Measurements from ENCODE around the gene BET1L. TPM values are rescaled to one million over a fixed set of nuclear protein-coding genes. Genes with fewer than 3 reads are reported as not detected.

Gene BET1L
- total RNA-seq, 1 experiment from 2014 or later, result 14.4 TPM

- Histone ChIP-seq H3F3A (ENCODE audit: low read length, unreplicated experiment) (no peaks in the 10 kb centered on the region), H3K79me2 (ENCODE audit: low read length) (peaks cover 61% of the 10 kb centered on the region), H3K9me3 (ENCODE audit: low read length) (no peaks in the 10 kb centered on the region), H3K36me3 (ENCODE audit: low read depth, low read length) (peaks cover 44% of the 10 kb centered on the region), H3K4me2 (ENCODE audit: low read length) (peak overlapping the region; percentile 97), H3K4me1 (ENCODE audit: insufficient read depth, low read length) (peaks cover 23% of the 10 kb centered on the region), H3K9ac (ENCODE audit: low read length) (peak overlapping the region; percentile 98), H4K20me1 (ENCODE audit: low read length) (no peaks in the 10 kb centered on the region), H3K4me3 (ENCODE audit: low read length) (peak overlapping the region; percentile 91), H2AFZ (ENCODE audit: low read length) (peak overlapping the region; percentile 74), H3K27ac (ENCODE audit: low read length) (peak overlapping the region; percentile 98), H3K27me3 (ENCODE audit: low read length) (no peaks in the 10 kb centered on the region), H3K9me2 (replicated peaks; ENCODE audit: low read length) (no peaks in the 10 kb centered on the region)
- TF ChIP-seq, protein P1, sequence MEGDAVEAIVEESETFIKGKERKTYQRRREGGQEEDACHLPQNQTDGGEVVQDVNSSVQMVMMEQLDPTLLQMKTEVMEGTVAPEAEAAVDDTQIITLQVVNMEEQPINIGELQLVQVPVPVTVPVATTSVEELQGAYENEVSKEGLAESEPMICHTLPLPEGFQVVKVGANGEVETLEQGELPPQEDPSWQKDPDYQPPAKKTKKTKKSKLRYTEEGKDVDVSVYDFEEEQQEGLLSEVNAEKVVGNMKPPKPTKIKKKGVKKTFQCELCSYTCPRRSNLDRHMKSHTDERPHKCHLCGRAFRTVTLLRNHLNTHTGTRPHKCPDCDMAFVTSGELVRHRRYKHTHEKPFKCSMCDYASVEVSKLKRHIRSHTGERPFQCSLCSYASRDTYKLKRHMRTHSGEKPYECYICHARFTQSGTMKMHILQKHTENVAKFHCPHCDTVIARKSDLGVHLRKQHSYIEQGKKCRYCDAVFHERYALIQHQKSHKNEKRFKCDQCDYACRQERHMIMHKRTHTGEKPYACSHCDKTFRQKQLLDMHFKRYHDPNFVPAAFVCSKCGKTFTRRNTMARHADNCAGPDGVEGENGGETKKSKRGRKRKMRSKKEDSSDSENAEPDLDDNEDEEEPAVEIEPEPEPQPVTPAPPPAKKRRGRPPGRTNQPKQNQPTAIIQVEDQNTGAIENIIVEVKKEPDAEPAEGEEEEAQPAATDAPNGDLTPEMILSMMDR (conservative IDR thresholded peaks at IDR 0.05; ENCODE audit: low read depth, low read length), result no peak
- no peak for TF ChIP-seq EZH2phosphoT487 (IDR thresholded peaks at IDR 0.05; ENCODE audit: borderline replicate concordance, low read length)
- no peak for TF ChIP-seq EZH2 (IDR thresholded peaks at IDR 0.05; ENCODE audit: low read length, unreplicated experiment)
- BruUV-seq (replicated peaks), result TSS peak; percentile 25
- ChIA-PET POLR2A (ENCODE audit: unreplicated experiment) (interaction anchor here (0.6 kb wide), 1 partner anchor 942 kb away, joined by 4 read pairs; no protein-coding TSS in a partner anchor), CTCF (no interaction called here)
- ATAC-seq (peak; percentile 70), DNase-seq (peak; percentile 76)
- intact Hi-C loops (cut with micrococcal nuclease), result no loop called here
These were observed 1.1 kb upstream of the BET1L start for GRCh38 chr11:208181-208916.

GRCh38 chr11:207863-208180, 623 bp upstream of the BET1L start:
- H3K9ac ChIP-seq (ENCODE audit: low read length), result peak overlapping the region; percentile 98
- no peaks in the 10 kb centered on the region for H3K27me3 ChIP-seq (ENCODE audit: low read length)
- no peak for TF ChIP-seq EZH2phosphoT487 (IDR thresholded peaks at IDR 0.05; ENCODE audit: borderline replicate concordance, low read length)
- no peak for TF ChIP-seq EZH2 (IDR thresholded peaks at IDR 0.05; ENCODE audit: low read length, unreplicated experiment)
- TF ChIP-seq, protein P1 (conservative IDR thresholded peaks at IDR 0.05; ENCODE audit: low read depth, low read length), result no peak
- no peaks in the 10 kb centered on the region for H3F3A ChIP-seq (ENCODE audit: low read length, unreplicated experiment)
- DNase-seq (peak; percentile 16), ATAC-seq (peak; percentile 13)
- POLR2A ChIA-PET (ENCODE audit: unreplicated experiment), result interaction anchor here (0.6 to 1.0 kb wide), 4 partner anchors 19 to 299 kb away, joined by 3 to 8 read pairs (median 4); no protein-coding TSS in a partner anchor
- intact Hi-C loops (cut with micrococcal nuclease), result loop anchor here (1.0 kb wide), 1 partner anchor 28 kb away; the partner anchor contains the start of genes PSMD13 and SIRT3
- peak overlapping the region; percentile 97 for H3K4me2 ChIP-seq (ENCODE audit: low read length)
- no peaks in the 10 kb centered on the region for H4K20me1 ChIP-seq (ENCODE audit: low read length)
- H3K4me3 ChIP-seq (ENCODE audit: low read length), result peak overlapping the region; percentile 91
- no peaks in the 10 kb centered on the region for H3K9me2 ChIP-seq (replicated peaks; ENCODE audit: low read length)
- peaks cover 23% of the 10 kb centered on the region for H3K4me1 ChIP-seq (ENCODE audit: insufficient read depth, low read length)
- CTCF ChIA-PET, result no interaction called here
- peak overlapping the region; percentile 74 for H2AFZ ChIP-seq (ENCODE audit: low read length)
- peaks cover 61% of the 10 kb centered on the region for H3K79me2 ChIP-seq (ENCODE audit: low read length)
- TSS peak; percentile 85 for BruUV-seq (replicated peaks)
- H3K9me3 ChIP-seq (ENCODE audit: low read length), result no peaks in the 10 kb centered on the region
- peaks cover 38% of the 10 kb centered on the region for H3K36me3 ChIP-seq (ENCODE audit: low read depth, low read length)
- peak overlapping the region; percentile 98 for H3K27ac ChIP-seq (ENCODE audit: low read length)

Measured in PC-3 (cell line).